Measurements from ENCODE around the gene HTR7.
A peak's percentile ranks its signal among the peaks of the same experiment; 100 is the strongest.
"Not testable (repeated sequence)": the region's sequence is repeated elsewhere in the genome, so short reads cannot be mapped to it uniquely, and the experiment has no call there.

The HTR7 gene

DNA sequence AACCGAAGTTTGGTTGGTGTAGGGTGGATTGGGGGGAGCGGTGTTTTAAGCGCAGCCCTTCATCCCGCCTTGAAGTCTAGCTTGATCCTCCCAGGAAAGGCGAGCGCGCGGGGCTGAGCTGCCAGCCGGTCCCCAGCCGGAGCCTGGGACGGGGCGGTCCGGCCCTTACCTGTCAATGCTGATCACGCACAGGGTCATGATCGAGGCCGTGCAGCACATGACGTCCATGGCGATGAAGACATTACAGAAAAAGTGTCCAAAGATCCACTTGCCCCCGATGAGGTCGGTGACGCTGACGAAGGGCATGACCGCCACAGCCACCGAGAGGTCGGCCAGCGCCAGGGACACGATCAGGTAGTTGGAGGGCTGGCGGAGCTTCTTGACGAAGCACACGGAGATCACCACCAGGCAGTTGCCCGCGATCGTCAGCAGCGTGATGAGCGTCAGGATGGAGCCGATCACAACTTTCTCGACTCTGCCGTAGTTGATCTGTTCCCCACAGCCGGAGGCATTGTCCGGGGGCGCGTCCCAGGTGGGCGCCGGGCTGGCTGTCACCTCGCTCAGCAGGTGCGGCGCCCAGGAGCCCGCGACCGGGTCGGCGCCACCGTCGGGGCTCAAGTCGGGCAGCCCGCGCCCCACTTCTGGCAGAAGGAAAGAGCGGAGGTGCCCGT lies 740 bp downstream of the HTR7 start:
- DNase-seq: no peak

DNA sequence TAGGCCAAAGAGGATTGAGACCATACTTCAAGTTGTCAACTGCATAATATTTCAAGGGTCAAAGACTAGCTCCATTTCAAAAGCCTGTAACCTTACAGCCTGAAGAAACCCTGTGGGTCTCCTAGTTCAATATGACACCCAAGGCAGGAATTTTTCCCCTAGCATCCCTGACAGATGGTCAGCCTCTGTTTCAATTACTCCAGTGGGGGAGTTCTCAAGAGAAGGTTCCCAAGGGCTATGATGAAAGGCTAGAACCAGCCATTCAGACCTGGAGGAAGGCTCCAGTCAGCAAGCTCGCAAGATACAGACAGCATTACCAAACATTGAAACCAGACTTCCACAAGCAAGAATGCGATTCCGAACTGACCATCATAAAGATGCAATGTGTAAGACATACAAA lies 1.6 kb downstream of the HTR7 start:
- DNase-seq: no peak

DNA sequence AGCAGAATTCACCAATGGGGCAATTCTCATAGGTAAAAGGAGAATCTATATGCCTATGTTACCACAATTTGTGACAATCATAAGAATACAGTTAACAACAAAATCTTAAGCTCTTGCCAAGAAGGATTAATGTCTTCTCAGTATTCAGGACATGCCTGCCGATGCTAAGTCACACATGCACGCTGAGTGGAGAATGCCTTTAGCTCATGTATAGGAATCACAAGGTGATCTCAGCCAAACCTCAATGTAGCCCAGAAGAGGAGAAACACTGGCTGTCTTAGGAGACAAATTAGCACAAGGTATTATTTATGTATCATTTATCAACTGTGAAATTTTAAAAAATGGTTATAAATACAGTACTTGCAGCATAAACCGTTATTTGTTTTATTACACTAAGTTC lies 2.7 kb downstream of the HTR7 start:
- no peak for DNase-seq

DNA sequence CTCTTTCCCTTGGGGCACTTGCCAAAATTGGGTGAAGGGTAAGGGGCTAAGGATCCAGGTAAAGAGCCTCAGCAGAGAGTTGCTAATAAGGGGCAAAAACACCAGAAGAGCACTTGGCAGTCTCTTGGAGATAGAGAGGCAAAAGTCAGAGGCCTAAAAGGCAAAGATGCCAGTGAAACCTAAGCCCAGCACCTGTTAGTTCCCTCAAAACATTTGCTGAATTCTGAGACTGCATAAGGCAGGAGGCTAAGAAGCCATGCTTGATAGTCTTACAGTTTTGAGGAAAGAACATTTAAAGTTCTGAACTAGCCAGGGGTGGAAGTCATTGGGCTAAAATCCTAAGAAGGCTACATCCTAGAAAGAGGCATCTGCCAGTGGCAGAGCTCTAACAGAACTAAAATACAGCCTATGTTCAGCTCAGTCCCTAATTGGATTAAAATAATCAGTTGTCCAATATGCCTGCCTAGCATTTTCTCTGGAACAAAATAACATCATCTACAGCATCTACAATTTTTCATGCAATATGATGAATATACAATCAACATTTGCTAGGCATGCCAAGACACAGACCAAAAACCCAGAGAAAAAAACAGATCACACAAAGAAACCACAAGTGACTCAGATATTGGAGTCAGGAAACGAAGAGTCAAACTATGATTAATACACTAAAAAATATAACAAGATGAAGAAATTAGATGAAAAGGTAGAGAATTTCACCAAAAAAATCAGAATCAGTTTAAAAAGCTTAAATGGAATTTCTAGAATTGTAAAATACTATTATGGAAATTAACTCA lies 7.7 kb downstream of the HTR7 start:
- DNase-seq: peak; percentile 36

DNA sequence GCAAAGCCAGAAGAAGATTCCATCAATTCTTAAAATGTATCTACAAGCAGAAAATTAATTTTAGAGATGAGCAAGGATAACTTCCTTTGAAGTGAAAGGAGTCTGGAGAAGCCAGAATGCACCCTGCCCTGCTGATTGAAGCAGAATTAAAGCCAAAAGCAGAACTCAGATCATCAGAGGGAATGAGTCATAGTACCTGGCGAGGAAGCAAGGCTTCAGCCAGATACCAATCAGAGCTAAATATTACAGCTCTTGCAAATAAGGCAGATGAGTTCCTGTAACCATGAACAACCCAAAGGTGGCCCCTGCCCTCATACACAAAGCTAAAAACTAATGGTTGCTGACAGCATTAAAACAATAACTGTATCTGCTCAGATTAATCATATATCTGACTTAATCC lies 10.4 kb downstream of the HTR7 start:
- peak; percentile 37 for DNase-seq

DNA sequence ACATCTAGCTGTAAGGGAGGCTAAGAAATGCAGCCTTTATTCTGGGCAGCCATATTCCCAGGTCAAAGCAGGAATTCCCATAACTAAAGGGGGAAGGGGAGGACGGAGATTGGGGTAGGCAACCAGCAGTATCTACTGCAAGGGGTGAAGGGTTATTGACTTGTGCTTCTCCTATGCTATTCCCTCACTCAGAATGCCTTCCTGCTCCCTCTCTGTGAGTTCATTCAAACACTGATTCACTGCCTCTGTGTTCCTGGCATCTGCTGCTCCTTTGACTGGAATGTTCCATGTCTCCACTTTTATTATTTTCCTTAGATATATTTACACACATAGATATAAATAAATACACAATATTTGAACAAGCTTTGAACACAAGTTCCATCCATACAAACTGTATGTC lies 11.1 kb downstream of the HTR7 start:
- no peak for DNase-seq

DNA sequence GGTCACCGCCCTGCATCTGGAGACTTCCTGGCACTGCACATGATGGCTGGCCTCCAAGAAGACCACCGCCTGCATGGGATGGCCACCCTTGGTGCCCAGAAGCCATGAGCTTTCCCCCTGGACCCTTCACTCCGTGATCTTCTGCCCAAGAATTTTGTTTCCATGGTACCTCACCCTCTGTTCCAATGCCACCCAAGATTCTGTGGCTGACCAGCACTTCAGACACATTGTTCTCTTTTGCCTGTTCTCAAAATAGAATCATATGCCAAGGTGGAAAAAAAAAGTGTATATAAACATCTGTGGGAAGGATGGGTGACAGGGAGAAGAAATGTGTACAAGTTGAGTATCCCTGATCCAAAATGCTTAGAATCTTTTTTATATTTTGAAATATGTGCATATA lies 12.1 kb downstream of the HTR7 start:
- DNase-seq: no peak

DNA sequence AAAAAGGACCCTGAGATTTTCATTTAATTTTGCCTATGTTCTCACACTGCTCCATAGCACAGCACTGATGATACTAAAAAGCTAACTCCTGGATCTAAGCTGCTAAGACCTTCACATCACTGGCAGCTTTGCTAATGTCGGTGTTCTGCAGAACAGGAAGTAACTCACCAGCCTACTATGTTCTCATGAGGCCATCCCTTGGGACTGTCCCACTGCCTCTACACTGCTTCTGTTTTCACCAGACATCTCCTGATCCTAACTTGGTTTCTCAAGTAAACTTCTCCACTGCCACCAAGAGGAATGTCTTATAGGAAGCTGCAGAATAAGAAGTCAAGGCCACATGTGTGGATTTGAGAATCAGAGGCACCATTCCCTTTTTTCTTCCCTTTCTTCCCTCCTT lies 15.1 kb downstream of the HTR7 start:
- no peak for DNase-seq

DNA sequence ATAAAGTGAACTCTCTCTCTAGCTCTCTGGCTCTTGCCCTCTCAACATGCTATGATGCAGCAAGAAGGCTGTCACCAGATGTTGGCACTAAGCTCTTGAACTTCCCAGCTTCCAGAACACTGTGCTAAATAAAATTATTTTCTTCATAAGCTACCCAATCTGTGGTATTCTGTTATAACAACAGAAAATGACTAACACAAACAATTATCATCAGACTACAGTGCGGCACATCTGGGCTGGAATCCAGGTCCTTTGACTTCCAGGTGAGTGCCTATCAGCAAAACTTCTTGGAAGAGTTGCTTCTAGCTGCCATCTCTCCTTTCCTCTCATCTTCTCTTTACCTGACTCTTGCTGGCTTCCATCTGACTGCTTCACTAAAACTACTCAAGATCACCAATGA lies 20.4 kb downstream of the HTR7 start:
- DNase-seq: no peak

DNA sequence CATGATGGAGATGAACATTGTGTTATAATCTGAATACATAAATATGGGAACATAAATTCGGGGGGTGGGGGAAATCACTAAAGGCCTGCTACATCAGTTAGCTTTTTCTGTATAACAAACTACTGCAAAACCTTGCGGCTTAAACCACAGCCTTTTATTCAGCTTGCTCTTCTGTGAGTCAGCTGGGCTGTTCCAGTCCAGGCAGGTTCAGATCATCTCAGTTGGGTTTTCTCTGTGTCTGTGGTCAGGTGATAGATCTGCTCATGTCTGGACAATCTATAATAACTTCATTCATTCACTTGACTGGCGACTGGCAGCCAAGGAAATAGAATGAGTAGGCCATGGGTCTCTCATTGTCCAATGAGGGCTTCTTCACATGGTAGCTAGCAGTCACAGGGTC lies 23.5 kb downstream of the HTR7 start:
- DNase-seq: no peak

DNA sequence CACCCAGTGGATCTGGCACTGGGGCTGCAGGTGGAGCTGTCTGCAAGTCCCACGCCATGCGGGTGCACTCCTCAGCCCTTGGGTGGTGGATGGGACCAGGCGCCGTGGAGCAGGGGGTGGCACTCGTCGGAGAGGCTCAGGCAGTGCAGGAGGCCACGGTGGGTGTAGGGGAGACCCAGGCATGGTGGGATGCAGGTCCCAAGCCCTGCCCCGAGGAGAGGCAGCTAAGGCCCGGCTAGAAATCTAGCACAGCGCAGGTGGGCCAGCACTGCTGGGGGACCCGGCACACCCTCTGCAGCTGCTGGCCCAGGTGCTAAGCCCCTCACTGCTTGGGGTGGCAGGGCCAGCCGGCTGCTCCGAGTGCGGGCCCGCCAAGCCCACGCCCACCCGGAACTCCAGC lies 25.7 kb downstream of the HTR7 start:
- no peak for DNase-seq

DNA sequence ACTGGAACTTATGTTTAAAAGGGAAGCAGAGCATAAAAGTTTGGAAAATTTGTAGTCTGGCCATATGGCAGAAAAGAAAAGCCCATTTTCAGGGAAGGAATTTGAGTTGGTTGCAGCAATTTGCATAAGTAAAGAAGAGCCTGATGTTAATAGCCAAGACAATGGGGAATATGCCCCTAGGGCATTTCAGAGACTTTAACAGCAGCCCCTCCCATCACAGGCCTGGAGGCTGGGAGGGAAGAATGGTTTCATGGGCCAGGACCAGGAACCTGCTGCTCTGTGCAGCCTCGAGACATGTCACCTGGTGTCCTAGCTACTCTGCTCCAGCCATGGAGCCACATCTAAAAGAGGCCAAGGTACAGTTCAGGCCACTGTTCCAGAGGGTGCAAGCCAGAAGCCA lies 35.3 kb downstream of the HTR7 start:
- no peak for DNase-seq

DNA sequence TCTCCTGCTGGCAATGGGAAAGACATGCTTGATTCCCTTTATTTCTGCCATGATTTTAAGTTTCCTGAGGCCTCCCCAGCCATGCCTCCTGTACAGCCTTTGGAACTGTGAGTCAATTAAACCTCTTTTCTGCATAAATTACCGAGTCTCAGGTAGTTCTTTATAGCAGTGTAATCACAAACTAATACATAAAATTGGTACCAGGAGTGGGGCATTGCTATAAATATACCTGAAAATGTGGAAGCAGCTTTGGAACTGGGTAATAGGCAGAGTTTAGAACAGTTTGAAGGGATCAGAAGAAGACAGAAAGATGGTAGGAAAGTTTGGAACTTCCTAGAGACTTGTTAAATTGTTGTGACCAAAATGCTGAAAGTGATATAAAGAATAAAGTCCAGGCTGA lies 36.0 kb downstream of the HTR7 start:
- not testable (repeated sequence) for DNase-seq

DNA sequence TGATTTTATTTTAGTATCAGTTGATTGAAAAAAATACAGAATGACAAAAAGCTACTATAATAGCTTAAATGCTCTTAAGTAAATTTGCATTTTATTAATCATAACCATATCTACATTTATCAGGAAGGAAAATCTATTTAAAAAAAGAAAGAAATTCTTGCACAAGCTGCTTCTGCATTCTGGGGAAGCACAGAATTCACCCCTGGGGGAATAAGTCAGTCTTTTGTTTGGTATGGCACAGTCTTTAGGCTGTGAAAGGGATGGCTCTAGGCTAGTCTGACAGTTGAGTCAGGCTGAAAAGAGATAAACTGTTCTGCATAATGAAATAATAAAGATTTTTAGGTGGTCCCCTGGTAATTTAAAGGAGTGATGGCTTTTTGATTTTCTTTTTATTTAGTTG lies 37.9 kb downstream of the HTR7 start:
- DNase-seq: no peak

DNA sequence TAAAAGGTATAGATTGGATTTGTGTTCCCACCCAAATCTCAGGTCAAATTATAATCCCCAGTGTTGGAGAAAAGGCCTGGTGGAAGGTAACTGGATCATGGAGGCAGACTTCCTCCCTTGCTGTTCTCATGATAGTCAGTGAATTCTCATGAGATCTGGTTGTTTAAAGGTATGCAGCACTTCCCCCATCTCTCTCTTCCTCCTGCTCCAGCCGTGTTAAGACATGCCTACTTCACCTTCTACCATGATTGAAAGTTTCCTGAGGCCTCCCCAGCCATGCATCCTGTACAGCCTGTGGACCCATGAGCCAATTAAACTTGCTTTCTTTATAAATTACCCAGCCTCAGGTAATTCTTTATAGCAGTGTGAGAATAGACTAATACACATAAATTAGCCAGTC lies 39.1 kb downstream of the HTR7 start:
- DNase-seq: no peak

DNA sequence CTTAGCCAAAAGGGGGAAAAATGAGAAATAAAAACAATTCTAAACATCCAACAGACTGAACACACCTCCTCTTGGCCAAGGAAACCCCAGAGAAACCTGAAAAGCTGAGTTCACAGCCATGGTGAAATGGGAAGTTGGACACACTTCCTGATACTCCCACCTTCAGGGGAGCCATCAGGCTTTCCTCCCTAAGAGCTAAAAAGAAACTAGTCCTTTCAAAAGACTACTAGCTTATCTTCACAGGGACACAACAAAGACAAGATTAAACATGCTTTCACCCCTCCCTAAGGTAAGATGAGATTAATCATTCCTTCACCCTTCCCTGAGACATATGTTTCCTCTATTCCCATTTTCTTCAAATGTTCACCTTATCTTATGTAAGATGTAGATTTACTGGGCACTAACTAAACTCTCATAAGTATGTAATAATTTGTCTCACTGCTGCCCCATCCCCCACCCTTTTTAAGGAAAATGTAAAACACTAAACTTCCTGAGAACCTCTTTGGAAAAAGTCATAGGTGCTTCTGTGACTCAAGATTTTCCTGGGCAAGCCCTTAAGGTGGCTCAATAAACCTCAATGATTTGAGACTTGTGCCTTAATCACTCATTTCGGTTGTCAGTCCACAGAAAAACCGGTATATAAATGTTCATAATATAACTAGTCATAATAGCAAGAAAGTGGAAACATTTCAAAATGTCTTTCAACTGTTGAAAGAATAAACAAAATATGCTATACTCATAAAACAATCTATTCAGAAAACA lies 40.5 kb downstream of the HTR7 start:
- DNase-seq: no peak

DNA sequence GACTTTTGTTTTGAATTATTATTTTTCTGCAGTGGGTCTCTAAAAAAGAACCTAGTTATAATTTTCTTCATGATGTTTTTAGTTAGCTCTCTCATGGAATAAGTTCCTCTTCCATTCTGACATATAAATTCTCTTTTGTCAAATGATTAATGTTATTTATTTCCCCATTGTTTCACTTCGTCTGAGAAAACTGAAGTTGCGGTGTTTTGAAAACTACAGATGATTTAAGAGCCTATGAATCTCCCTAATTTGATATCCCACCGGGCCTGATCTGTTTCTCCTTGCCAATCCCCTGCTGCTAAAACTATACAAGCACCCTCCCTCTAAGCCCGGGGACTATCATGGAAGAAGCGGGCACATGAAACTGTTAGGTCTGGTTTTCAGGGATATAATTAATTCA lies 41.4 kb downstream of the HTR7 start:
- no peak for DNase-seq

DNA sequence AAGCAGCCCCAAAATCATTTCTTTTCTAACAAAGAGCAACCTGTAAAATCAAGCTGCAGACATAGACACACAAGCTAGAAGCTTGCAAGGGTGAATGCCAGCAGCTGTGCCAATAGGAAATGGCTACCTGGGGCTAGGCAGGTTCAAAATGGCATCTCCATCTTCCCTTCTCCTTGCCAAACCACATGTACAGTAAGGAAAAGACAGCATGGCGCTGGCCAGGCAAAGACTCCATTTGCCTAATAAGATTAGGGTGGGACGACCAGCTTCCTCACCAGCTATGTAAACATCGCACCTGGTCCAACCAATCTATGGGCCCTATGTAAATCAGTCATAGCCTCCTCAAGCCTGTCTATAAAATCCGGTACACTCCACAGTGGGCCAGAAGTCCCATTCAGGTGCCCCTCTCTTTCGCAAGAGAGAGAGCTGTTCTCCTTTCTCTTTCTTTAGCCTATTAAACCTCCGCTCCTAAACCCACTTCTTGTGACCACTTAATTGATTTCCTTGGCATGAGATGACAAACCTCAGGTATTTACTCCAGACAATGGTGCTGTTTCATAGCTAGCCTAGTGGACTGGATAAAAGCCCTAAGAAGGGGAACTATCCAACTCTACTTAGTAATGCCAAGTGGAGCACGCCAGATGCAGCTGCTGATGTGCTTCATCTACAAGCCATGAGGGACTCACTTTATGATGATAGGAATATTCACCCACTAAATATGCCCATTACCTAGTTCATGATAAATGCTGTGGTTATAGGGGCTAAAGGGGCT lies 44.1 kb downstream of the HTR7 start:
- no peak for DNase-seq

DNA sequence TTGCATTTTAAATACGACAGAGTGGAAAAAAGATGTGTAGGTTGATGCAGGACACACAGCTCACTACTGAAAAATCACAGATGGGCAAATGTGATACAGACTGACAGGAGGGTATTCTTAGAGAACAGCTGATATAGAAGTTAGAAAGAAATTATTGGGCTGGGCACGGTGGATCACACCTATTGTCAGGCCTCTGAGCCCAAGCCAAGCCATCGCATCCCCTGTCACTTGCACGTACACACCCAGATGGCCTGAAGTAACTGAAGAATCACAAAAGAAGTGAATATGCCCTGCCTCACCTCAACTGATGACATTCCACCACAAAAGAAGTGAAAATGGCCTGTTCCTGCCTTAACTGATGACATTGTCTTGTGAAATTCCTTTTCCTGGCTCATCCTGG lies 50.7 kb downstream of the HTR7 start:
- DNase-seq: not testable (repeated sequence)

DNA sequence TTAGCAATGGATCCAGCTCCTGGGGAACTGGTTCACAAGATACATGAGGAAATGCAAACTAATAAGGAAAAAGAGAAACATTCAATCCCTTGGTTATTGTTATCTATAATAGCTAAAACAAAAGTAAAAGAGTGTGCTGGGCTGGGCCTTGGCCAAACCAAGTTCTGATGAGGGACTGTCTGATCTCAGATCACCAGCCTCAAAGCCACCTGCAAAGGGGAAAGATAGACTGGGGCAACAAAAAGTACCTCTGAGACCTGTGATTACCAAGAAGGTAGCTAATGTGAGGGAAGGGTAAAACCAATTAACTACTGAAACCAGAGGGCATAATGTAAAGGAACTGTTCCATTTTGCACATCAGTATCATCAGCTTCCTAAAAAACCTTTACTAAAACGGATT lies 51.2 kb downstream of the HTR7 start:
- DNase-seq: no peak

DNA sequence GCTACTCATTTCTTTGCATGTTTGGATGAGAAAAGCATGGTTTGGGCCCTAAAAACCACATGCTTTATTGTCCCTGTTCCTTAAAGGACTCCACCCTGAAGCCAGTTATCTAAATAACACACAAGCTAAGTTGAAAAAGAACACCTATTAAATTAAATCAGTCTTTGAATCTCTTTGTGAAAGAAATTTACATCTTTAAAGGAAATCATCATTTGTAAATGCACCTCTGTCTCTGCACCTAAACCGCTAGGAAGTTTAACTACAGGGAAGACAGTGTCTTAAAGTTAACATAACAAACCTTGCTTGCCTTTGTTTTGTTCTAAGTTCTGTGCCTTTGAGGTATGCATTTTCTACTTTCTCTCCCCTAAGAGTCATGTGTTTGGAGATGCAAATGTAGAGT lies 52.6 kb downstream of the HTR7 start:
- no peak for DNase-seq

DNA sequence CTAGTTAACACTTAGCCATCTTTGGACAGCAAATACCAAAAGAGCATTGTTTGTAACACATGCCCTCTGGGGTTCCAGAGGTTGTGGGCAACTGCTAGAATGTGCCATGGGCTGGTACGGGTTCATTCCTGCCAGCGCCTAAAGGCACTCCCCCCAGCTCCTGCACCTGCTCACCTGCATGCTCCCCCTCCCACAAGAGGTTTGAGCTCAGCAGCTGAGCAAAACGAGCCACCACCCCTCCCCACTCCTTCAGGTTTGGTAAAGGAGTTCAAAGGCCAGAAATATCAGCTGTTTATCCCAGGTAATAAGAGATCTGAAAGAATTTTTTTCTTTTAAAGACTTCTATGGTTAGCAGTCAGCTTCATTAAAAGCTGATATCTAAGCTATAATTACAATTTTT lies 53.5 kb downstream of the HTR7 start:
- no peak for DNase-seq

DNA sequence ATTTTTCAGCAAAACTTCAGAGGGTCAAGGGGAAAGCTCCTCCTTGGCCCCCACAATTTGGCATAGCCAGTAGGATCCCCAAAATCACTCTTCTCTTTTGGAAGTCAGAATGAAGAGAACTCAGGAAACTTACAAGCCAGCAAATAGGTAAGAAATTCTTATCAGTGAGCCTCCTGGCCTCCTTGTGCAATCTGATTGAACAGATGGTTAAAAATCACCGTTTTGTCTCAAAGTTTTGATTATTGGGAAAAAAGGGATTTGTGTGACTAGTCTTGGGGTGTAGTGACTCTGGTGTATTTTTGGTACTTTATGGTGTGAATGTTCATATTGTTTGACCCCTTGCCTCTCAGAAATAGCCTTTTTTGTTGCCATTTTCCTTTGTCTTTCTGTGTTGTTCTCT lies 56.2 kb downstream of the HTR7 start:
- DNase-seq: no peak

Data from activated CD4-positive, alpha-beta T cell treated with anti-CD3 and anti-CD28 coated beads, Interleukin-10, Interleukin-2, amounts not matched to agents 100 ng/mL and 50 ng/mL, durations not matched to agents 16 hours and 8 hours (primary cell).